Activated T-cell treated with anti-CD3 and anti-CD28 coated beads for 48 hours (primary cell): Measurements from ENCODE around the gene IFI27L1.
"Not testable (repeated sequence)": the region's sequence is repeated elsewhere in the genome, so short reads cannot be mapped to it uniquely, and the experiment has no call there.

Experiments used
- DNase-seq: peaks from one replicate; pipeline ENCODE4 v3.0.0-alpha.2; 2020; ENCODE audit warnings: low read depth

The IFI27L1 gene

DNA sequence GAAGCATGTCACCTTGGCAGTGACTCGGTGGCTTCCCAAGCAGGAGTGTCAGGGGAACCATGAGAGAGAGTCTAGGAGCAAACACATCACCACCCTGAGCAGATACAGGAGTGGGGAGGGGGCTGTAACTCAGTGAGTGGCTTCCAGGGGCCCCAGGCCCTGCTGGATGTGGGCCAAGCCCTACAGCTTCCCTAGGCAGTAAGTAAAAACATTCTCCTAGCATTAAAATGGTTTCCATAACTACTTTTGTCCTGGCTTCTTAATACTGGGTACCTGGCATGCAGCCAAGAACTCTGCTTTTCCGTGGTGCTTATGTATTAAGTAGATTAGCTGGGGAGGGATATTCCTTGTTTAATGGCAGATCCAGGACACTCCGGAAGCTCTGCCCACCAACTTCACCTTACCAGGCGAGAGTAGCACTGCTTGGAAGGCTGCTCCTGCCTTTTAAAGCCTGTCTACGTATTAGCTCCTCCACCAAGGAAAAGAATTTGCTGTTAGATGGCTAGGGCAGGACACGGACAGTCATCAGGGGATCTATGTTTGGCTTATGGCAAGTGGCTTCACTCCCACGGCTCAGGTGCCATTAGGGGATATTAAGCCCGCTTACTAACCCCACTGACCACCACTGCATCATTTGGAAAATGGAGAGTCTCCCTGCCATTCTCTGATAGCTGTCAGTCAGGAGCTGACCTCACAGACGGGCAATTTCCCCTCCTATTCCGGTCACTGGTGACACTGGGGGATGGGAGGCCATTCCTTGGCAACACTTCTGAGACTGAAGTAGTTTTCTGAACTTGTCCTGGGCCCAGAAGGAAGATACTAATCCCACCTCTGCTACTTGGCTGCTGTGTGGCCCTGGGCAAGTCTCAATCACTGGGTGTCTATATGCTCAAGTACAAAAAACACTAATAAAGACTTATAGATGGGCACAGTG lies 32.2 kb upstream of the IFI27L1 start:
- no peak for DNase-seq

DNA sequence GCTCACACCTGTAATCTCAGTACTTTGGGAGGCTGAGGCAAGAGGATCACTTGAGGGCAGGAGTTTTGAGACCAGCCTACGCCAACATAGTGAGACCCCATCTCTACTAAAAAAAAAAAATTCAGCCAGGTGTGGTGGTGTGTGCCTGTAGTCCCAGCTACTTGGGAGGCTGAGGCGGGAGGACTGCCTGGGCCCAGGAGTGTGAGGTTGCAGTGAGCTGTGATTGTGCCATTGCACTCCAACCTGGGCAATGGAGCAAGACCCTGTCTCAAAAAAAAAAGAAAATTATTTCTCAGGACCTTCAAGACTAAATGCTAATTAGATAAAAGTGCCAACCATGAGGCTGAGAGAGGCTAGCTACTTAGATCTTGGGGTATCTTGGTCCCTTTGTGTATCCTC lies 31.5 kb upstream of the IFI27L1 start:
- DNase-seq, result no peak

GRCh38 chr14:94050231-94050880 lies 30.8 kb upstream of the IFI27L1 start:
- no peak for DNase-seq

DNA sequence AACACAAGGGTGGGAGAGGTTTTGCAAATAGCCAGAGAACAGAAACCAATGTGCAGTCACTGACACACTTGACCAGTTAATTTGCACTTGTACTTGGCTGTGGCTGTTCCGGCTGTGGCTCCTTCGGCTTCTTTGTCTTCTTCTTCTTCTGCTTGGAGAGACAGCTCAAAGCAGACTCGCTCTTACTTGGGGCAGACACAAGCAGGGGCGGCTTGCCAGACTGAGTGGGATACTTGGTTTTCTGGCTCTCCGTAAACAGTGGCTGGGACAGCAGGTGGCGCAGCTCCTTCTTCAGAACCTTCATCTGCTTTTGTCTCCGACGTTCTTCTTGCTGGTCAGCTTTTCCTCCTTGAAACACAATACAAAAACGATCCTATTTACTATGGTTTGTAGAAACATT lies 30.0 kb upstream of the IFI27L1 start:
- no peak for DNase-seq

DNA sequence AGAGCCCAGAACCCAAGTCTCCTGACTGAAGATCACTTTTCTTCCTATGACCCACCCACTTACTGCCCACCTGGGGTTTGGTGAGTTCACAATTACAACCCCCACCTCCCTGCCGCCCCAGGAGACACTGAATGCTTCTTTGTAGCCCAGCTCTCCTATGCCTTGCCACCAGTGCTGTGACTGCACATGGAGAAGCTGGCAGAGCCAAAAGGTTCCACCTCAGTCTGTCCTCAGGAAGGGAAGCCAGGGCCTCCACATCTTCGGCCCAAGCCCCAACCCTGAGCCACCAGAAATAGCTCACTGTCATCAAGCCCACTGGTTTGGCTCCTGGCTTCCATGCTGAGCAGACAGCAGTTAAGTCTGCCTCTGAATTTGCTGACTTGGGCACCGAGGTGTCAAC lies 29.3 kb upstream of the IFI27L1 start:
- no peak for DNase-seq

GRCh38 chr14:94052199-94052598 lies 28.9 kb upstream of the IFI27L1 start:
- DNase-seq, result no peak

DNA sequence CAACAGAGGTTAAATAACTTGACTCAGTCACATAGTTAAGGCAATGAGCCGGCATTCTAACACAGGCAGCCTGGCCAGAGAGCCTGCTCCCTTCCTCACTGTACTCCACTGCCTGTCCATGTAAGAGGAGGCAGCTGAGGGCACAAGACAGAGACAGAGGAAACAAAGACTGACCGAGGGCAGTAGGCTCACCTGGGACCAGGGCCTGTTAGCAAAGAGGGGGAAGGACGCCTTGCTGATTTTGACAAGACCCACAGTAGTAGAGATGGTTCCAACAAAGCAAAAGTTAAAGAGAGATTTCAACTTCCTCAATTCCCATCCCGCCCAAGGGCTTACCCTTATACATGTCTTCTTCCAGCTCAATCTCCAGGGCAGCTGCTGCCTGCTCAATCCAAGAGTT lies 28.4 kb upstream of the IFI27L1 start:
- no peak for DNase-seq

GRCh38 chr14:94054401-94054800 lies 26.7 kb upstream of the IFI27L1 start:
- DNase-seq, result no peak

- DNase-seq, result no peak
Observed at GRCh38 chr14:94054936-94055335, 26.2 kb upstream of the IFI27L1 start.

- DNase-seq, result no peak
Observed at GRCh38 chr14:94056579-94057308, 24.4 kb upstream of the IFI27L1 start.

DNA sequence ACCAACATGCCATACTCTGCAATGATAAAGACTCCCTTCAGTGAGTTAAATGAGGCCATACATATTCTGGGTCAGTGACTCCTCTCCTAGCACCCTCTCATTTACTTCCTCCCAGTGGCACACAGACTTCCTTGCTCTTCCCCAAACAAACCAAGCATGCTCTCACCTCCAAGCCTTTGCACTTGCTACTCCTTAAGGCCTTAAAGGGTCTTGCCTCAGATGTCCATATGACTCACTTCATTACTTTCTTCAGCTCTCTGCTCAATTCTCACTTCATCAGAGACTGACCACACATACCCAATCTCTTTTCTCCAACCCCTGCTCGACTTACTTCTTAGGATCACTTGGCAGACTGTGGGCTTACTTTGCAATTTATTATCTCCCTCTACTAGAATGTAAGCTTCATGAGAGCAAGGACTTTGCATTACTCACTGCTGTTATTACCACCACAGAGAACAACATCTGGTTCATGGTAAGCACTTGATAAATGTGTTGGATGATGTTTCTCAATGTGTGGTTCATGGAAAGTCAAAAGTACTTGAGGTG lies 22.9 kb upstream of the IFI27L1 start:
- no peak for DNase-seq

GRCh38 chr14:94058674-94059138 lies 22.4 kb upstream of the IFI27L1 start:
- no peak for DNase-seq

DNA sequence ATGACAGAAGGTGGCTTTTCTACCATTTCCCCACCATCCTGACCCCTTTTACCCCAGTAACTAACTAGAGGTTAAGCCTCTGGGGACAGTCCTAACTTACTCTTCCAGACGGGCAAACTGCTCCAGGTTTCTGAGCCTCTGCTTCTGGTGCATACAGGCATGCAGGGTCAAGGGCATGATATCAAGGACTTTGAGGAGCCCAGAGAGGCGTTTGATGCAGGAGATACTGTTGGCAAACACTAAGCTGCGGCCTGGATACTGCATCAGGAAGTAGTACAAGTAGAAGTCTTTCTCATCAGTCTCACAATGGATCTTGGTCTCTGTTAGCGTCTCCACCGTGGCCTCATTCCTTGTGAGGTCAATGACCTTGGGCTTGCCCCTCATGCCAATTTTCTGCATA lies 21.1 kb upstream of the IFI27L1 start:
- DNase-seq, result no peak

GRCh38 chr14:94062344-94062940 lies 18.7 kb upstream of the IFI27L1 start:
- no peak for DNase-seq

- no peak for DNase-seq
Observed at GRCh38 chr14:94066089-94066676, 14.9 kb upstream of the IFI27L1 start.

DNA sequence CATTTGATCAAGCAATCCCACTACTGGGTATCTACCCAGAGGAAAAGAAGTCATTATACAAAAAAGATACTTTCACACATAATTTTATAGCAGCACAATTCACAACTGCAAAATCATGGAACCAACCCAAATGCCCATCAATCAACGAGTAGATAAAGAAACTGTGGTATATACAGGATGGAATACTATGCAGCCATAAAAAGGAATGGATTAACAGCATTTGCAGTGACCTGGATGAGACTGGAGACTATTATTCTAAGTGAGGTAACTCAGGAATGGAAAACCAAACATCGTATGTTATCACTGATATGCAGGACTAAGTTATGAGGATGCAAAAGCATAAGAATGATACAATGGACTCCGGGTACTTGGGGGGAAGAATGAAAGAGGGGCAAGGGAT lies 9.0 kb upstream of the IFI27L1 start:
- DNase-seq, result not testable (repeated sequence)

DNA sequence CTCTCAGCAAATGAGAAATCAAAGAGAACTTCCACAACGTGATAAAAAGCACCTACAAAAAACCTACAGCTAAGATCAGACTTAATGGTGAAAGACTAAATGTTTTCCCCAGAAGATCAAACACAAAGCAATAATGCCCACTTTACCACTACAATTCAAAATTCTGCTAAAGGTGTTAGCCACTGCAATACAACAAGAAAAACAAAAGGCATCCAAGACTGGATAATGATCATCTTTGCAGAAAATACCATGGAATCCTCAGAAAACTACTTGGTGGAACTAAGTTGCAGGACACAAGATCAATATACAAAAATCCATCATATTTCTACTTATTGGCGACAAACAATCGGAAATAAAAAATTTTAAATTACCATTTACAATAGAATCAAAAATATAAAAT lies 6.6 kb upstream of the IFI27L1 start:
- DNase-seq, result no peak

DNA sequence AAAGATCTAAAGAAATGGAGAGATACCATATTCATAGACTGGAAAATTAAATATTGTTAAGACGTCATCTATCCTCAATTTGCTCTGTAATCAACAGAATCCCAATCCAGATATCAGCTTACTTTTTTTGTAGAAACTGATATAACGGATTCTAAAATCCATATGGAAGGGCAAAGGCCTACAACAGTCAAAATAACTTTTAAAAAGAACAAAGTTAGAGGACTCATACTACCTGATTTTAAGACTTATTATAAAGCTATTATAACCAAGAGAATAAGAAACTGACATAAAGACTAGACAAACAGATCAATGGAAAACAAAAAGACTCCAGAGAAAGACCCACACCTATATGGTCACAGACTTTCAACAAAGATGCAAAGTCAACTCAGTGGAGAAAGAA lies 6.1 kb upstream of the IFI27L1 start:
- DNase-seq, result no peak

GRCh38 chr14:94077111-94077821 lies 3.8 kb upstream of the IFI27L1 start:
- no peak for DNase-seq

DNA sequence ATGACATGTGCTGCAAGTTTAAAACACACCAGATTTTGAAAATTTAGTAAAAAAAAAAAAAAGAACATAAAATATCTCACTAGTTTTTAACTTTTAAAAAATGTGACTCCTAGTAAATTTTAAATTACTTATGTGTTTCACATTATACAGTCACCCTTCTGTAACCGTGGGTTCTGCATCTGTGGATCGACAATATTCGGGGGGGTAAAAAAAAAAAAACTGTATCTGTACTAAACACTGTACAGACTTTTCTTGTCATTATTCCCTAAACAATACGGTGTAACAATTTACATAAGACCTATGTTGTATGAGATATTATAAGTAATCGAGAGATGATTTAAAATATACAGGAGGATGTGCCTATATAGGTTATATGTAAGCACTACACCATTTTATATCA lies 3.3 kb upstream of the IFI27L1 start:
- no peak for DNase-seq
